HEK293T (cell line): ENCODE results near the gene CCNY.

Experiments
- BHLHE40 ChIP-seq: fragments of 450-650 bp; IDR thresholded peaks from 2 replicates; pipeline ENCODE4 v1.6.1; 2016; ENCODE audit warnings: mild to moderate bottlenecking, moderate library complexity, borderline replicate concordance
- FOXA1 ChIP-seq: fragments of 450-650 bp; IDR thresholded peaks from 2 replicates; pipeline ENCODE4 v1.6.1; 2016; ENCODE audit warnings: mild to moderate bottlenecking
- FOXM1 ChIP-seq: fragments of 450-650 bp; IDR thresholded peaks from 2 replicates; pipeline ENCODE4 v1.6.1; 2017; ENCODE audit warnings: mild to moderate bottlenecking, borderline replicate concordance
- HDGF ChIP-seq: fragments of 450-650 bp; IDR thresholded peaks from 2 replicates; pipeline ENCODE4 v1.6.1; 2017; ENCODE audit warnings: antibody characterized with exemption, borderline replicate concordance
- NFRKB ChIP-seq: fragments of 450-650 bp; IDR thresholded peaks from 2 replicates; pipeline ENCODE4 v1.6.1; 2016; ENCODE audit warnings: mild to moderate bottlenecking, moderate library complexity
- SP1 ChIP-seq: fragments of 450-650 bp; IDR thresholded peaks from 2 replicates; pipeline ENCODE4 v1.6.1; 2017
- SUZ12 ChIP-seq: fragments of 450-650 bp; IDR thresholded peaks from 2 replicates; pipeline ENCODE4 v1.6.1; 2016; ENCODE audit warnings: mild to moderate bottlenecking
- TARDBP ChIP-seq: fragments of 450-650 bp; IDR thresholded peaks from 2 replicates; pipeline ENCODE4 v1.6.1; 2016

- TF ChIP-seq SP1 (no peak), HDGF (no peak), TARDBP (no peak), FOXM1 (no peak), FOXA1 (no peak), NFRKB (no peak), SUZ12 (no peak), BHLHE40 (no peak)
These were observed 156.3 kb downstream of the CCNY start for GRCh38 chr10:35492386-35493195.
